ENCODE measurements around the gene KCTD2. TPM values are rescaled to one million over a fixed set of nuclear protein-coding genes. Genes with fewer than 3 reads are reported as not detected.
A peak's percentile ranks its signal among the peaks of the same experiment; 100 is the strongest.

The KCTD2 gene
- polyA plus RNA-seq, 1 of the 3 experiments (the other 2 are of a cell fraction): 27.5 TPM

GRCh38 chr17:75110234-75110937, 63.4 kb downstream of the KCTD2 start:
- Histone ChIP-seq H4K20me1 (ENCODE audit: insufficient read depth) (no peaks in the 10 kb centered on the region), H3K4me1 (ENCODE audit: control insufficient read depth in 1 of 2, insufficient read depth in 2 of 2, low read depth in 1 of 2, low read length in 1 of 2) (peaks cover 0 to 24% of the 10 kb centered on the region in 2 experiments; a peak in 1 of 4 replicates), H3F3A (replicated peaks; ENCODE audit: insufficient read depth) (peaks cover 19% of the 10 kb centered on the region), H3K79me2 (ENCODE audit: insufficient read depth) (peaks cover 16% of the 10 kb centered on the region; the same call in 1 of the 2 replicates), H2AFZ (ENCODE audit: low read depth) (peak overlapping the region; percentile 98), H3K27me3 (ENCODE audit: insufficient read depth) (no peaks in the 10 kb centered on the region), H3K4me2 (peak overlapping the region; percentile 94), H3K36me3 (replicated peaks in 1 of 2; ENCODE audit: control insufficient read depth in 1 of 2, insufficient read depth in 2 of 2, low read length in 1 of 2) (peaks cover 0 to 6% of the 10 kb centered on the region in 2 experiments), H3K27ac (ENCODE audit: low read depth in 2 of 2, low read length in 1 of 2) (peak overlapping the region in 1 of 2 experiments; percentile 60; a peak in 2 of 4 replicates), H3K9me2 (no peaks in the 10 kb centered on the region), H3K9me3 (no peaks in the 10 kb centered on the region), H3K9ac (peak overlapping the region; percentile 66; the same call in 1 of the 2 replicates), H3K4me3 (ENCODE audit: low read depth in 2 of 2, low read length in 1 of 2) (peak overlapping the region; percentile 67 to 75)
- POLR2A ChIA-PET: interaction anchor here (0.6 to 2.9 kb wide), 8 partner anchors 19 to 123 kb away, joined by 3 to 12 read pairs (median 6); partner anchors contain the start of genes CDR2L, JPT1, NT5C and NUP85
- CTCF ChIA-PET: interaction anchor here (0.8 to 11.4 kb wide), 12 partner anchors 9 to 302 kb away, joined by 3 to 422 read pairs (median 4); partner anchors contain the start of genes MIF4GD, NT5C and NUP85
- TF ChIP-seq EZH2phosphoT487 (IDR thresholded peaks at IDR 0.05; ENCODE audit: borderline replicate concordance, low read depth) (no peak), ELF1 (IDR thresholded peaks at IDR 0.05) (no peak), FOXM1 (IDR thresholded peaks at IDR 0.05; ENCODE audit: low read depth) (no peak), FOXJ3 (CRISPR knock-in tag; IDR thresholded peaks at IDR 0.05) (no peak), TEAD4 (IDR thresholded peaks at IDR 0.05; ENCODE audit: borderline replicate concordance, insufficient read depth) (no peak), SMC3 (IDR thresholded peaks at IDR 0.05; ENCODE audit: low read depth, low read length) (no peak), TAF1 (IDR thresholded peaks at IDR 0.05; ENCODE audit: borderline replicate concordance, low read depth, low read length) (no peak), EP300 (IDR thresholded peaks at IDR 0.05; ENCODE audit: borderline replicate concordance in 1 of 2, low read depth in 1 of 2, low read length in 1 of 2) (no peak), SIN3A (IDR thresholded peaks at IDR 0.05; ENCODE audit: borderline replicate concordance, low read depth, low read length) (no peak), RXRA (IDR thresholded peaks at IDR 0.05; ENCODE audit: borderline replicate concordance, low read depth) (no peak), POLR2AphosphoS5 (IDR thresholded peaks at IDR 0.05; ENCODE audit: low read depth, low read length) (no peak), USF1 (IDR thresholded peaks at IDR 0.05; ENCODE audit: borderline replicate concordance, low read depth) (no peak), RAD21 (IDR thresholded peaks at IDR 0.05; ENCODE audit: low read length) (no peak), FOSL2 (IDR thresholded peaks at IDR 0.05; ENCODE audit: borderline replicate concordance, low read depth) (no peak), TCF12 (IDR thresholded peaks at IDR 0.05) (no peak), IRF3 (IDR thresholded peaks at IDR 0.05; ENCODE audit: low read depth, low read length) (no peak), USF2 (IDR thresholded peaks at IDR 0.05; ENCODE audit: borderline replicate concordance, low read depth, low read length) (no peak), NRF1 (IDR thresholded peaks at IDR 0.05; ENCODE audit: low read depth, low read length) (no peak)
- DNase-seq: no peak
- WGBS (ENCODE audit: low lambda C conversion rate): 21% methylated on average over 39 of the region's 40 CpGs
